ENCODE data around the gene SEC31B.

SEC31B gene

DNA sequence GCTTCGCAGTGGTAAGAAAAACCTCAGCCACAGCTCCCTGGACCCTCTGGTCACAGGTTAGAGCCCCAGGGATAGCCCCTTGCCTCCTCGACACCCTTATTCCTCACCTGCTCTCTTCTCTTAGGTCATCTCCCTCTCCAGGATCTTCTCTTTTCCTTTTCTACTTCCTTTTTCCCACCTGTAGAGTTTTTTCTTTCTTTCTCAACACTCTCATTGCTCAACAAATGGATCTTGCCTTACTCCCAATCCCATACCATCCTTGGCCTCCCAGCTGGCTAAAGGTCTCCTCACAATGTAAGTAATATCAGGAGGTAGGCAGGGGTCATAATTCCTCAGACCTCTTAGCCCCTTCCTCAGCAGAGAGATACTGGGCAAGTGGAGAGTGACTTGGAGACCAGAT is 39.7 kb downstream of the SEC31B start:
- Histone ChIP-seq H3K4me1 (ENCODE audit: control insufficient read depth, insufficient read depth, low read length) (peaks cover 8% of the 10 kb centered on the region), H3K9me3 (ENCODE audit: control insufficient read depth, insufficient read depth, low read depth, low read length) (no peaks in the 10 kb centered on the region), H3K36me3 (ENCODE audit: control insufficient read depth in 2 of 2, insufficient read depth in 1 of 2, low read length in 2 of 2) (peaks cover 0 to 9% of the 10 kb centered on the region in 2 experiments; a peak in 1 of 3 replicates), H3K27ac (ENCODE audit: extremely low read depth, low read depth, low read length) (no peak overlapping the region), H3K4me3 (ENCODE audit: low read depth, low read length) (no peak overlapping the region)
- TF ChIP-seq PRDM1 (tag by site-specific recombination; IDR thresholded peaks at IDR 0.05) (peak; percentile 56; the same call in 1 of the 2 replicates), ZNF146 (tag by site-specific recombination; IDR thresholded peaks at IDR 0.05) (0 out of 2 replicates have a peak, but pooled peaks have one; percentile 11), SCRT2 (tag by site-specific recombination; IDR thresholded peaks at IDR 0.05) (peak; percentile 57; the same call in 1 of the 2 replicates)
- TF ChIP-seq, protein P1, sequence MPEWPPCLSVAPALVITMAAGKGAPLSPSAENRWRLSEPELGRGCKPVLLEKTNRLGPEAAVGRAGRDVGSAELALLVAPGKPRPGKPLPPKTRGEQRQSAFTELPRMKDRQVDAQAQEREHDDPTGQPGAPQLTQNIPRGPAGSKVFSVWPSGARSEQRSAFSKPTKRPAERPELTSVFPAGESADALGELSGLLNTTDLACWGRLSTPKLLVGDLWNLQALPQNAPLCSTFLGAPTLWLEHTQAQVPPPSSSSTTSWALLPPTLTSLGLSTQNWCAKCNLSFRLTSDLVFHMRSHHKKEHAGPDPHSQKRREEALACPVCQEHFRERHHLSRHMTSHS (tag by site-specific recombination; IDR thresholded peaks at IDR 0.05) = no peak
- CTCF ChIA-PET = interaction anchor here (1.0 to 3.6 kb wide), 4 partner anchors 11 to 46 kb away, joined by 3 to 40 read pairs (median 7); no protein-coding TSS in a partner anchor
- POLR2A ChIA-PET = no interaction called here

DNA sequence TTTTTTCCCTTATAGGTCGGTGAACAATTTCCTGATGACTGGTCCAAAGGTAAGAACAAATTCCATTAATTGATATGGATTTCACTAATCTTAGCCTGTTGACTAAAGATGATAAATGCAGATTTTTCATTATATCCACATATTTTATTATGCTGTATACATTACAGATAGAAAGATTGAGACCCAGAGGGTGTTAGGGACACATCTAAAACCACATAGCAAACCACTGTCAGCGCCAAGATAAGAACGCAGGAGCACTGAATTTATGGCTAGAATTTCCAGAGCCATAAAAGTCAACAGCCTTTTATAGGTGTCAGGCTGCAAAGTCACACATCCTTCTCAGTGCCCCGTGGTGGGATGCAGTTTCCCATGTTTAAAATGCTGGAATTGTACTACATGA is 40.6 kb downstream of the SEC31B start:
- peaks cover 8% of the 10 kb centered on the region for H3K4me1 ChIP-seq (ENCODE audit: control insufficient read depth, insufficient read depth, low read length)
- CTCF ChIA-PET = interaction anchor here (1.0 kb wide), 1 partner anchor 45 kb away, joined by 3 read pairs; no protein-coding TSS in a partner anchor
- POLR2A ChIA-PET = no interaction called here
- TF ChIP-seq, protein P2, sequence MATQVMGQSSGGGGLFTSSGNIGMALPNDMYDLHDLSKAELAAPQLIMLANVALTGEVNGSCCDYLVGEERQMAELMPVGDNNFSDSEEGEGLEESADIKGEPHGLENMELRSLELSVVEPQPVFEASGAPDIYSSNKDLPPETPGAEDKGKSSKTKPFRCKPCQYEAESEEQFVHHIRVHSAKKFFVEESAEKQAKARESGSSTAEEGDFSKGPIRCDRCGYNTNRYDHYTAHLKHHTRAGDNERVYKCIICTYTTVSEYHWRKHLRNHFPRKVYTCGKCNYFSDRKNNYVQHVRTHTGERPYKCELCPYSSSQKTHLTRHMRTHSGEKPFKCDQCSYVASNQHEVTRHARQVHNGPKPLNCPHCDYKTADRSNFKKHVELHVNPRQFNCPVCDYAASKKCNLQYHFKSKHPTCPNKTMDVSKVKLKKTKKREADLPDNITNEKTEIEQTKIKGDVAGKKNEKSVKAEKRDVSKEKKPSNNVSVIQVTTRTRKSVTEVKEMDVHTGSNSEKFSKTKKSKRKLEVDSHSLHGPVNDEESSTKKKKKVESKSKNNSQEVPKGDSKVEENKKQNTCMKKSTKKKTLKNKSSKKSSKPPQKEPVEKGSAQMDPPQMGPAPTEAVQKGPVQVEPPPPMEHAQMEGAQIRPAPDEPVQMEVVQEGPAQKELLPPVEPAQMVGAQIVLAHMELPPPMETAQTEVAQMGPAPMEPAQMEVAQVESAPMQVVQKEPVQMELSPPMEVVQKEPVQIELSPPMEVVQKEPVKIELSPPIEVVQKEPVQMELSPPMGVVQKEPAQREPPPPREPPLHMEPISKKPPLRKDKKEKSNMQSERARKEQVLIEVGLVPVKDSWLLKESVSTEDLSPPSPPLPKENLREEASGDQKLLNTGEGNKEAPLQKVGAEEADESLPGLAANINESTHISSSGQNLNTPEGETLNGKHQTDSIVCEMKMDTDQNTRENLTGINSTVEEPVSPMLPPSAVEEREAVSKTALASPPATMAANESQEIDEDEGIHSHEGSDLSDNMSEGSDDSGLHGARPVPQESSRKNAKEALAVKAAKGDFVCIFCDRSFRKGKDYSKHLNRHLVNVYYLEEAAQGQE (tag by site-specific recombination; IDR thresholded peaks at IDR 0.05) = no peak
- TF ChIP-seq, protein P3, sequence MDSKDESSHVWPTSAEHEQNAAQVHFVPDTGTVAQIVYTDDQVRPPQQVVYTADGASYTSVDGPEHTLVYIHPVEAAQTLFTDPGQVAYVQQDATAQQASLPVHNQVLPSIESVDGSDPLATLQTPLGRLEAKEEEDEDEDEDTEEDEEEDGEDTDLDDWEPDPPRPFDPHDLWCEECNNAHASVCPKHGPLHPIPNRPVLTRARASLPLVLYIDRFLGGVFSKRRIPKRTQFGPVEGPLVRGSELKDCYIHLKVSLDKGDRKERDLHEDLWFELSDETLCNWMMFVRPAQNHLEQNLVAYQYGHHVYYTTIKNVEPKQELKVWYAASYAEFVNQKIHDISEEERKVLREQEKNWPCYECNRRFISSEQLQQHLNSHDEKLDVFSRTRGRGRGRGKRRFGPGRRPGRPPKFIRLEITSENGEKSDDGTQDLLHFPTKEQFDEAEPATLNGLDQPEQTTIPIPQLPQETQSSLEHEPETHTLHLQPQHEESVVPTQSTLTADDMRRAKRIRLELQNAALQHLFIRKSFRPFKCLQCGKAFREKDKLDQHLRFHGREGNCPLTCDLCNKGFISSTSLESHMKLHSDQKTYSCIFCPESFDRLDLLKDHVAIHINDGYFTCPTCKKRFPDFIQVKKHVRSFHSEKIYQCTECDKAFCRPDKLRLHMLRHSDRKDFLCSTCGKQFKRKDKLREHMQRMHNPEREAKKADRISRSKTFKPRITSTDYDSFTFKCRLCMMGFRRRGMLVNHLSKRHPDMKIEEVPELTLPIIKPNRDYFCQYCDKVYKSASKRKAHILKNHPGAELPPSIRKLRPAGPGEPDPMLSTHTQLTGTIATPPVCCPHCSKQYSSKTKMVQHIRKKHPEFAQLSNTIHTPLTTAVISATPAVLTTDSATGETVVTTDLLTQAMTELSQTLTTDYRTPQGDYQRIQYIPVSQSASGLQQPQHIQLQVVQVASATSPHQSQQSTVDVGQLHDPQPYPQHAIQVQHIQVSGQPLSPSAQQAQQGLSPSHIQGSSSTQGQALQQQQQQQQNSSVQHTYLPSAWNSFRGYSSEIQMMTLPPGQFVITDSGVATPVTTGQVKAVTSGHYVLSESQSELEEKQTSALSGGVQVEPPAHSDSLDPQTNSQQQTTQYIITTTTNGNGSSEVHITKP (tag by site-specific recombination; IDR thresholded peaks at IDR 0.05) = no peak
- TF ChIP-seq, protein P4, sequence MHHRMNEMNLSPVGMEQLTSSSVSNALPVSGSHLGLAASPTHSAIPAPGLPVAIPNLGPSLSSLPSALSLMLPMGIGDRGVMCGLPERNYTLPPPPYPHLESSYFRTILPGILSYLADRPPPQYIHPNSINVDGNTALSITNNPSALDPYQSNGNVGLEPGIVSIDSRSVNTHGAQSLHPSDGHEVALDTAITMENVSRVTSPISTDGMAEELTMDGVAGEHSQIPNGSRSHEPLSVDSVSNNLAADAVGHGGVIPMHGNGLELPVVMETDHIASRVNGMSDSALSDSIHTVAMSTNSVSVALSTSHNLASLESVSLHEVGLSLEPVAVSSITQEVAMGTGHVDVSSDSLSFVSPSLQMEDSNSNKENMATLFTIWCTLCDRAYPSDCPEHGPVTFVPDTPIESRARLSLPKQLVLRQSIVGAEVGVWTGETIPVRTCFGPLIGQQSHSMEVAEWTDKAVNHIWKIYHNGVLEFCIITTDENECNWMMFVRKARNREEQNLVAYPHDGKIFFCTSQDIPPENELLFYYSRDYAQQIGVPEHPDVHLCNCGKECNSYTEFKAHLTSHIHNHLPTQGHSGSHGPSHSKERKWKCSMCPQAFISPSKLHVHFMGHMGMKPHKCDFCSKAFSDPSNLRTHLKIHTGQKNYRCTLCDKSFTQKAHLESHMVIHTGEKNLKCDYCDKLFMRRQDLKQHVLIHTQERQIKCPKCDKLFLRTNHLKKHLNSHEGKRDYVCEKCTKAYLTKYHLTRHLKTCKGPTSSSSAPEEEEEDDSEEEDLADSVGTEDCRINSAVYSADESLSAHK (tag by site-specific recombination; IDR thresholded peaks at IDR 0.05) = peak; percentile 76; the same call in 1 of the 2 replicates
- TF ChIP-seq, protein P5, sequence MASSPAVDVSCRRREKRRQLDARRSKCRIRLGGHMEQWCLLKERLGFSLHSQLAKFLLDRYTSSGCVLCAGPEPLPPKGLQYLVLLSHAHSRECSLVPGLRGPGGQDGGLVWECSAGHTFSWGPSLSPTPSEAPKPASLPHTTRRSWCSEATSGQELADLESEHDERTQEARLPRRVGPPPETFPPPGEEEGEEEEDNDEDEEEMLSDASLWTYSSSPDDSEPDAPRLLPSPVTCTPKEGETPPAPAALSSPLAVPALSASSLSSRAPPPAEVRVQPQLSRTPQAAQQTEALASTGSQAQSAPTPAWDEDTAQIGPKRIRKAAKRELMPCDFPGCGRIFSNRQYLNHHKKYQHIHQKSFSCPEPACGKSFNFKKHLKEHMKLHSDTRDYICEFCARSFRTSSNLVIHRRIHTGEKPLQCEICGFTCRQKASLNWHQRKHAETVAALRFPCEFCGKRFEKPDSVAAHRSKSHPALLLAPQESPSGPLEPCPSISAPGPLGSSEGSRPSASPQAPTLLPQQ (tag by site-specific recombination; IDR thresholded peaks at IDR 0.05) = 0 out of 2 replicates have a peak, but pooled peaks have one; percentile 17
- TF ChIP-seq ZNF785 (tag by site-specific recombination; IDR thresholded peaks at IDR 0.05) = no peak
- no peak for TF ChIP-seq ZFP3 (tag by site-specific recombination; IDR thresholded peaks at IDR 0.05; ENCODE audit: low read depth)
- TF ChIP-seq MYNN (tag by site-specific recombination; IDR thresholded peaks at IDR 0.05; ENCODE audit: borderline replicate concordance) = no peak
- no peak for TF ChIP-seq ZNF169 (tag by site-specific recombination; IDR thresholded peaks at IDR 0.05)
- no peak for TF ChIP-seq ZNF837 (tag by site-specific recombination; IDR thresholded peaks at IDR 0.05)
- no peak for TF ChIP-seq ZEB2 (tag by site-specific recombination; IDR thresholded peaks at IDR 0.05)
- TF ChIP-seq, protein P6, sequence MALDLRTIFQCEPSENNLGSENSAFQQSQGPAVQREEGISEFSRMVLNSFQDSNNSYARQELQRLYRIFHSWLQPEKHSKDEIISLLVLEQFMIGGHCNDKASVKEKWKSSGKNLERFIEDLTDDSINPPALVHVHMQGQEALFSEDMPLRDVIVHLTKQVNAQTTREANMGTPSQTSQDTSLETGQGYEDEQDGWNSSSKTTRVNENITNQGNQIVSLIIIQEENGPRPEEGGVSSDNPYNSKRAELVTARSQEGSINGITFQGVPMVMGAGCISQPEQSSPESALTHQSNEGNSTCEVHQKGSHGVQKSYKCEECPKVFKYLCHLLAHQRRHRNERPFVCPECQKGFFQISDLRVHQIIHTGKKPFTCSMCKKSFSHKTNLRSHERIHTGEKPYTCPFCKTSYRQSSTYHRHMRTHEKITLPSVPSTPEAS (tag by site-specific recombination; IDR thresholded peaks at IDR 0.05) = no peak
- TF ChIP-seq, protein P7, sequence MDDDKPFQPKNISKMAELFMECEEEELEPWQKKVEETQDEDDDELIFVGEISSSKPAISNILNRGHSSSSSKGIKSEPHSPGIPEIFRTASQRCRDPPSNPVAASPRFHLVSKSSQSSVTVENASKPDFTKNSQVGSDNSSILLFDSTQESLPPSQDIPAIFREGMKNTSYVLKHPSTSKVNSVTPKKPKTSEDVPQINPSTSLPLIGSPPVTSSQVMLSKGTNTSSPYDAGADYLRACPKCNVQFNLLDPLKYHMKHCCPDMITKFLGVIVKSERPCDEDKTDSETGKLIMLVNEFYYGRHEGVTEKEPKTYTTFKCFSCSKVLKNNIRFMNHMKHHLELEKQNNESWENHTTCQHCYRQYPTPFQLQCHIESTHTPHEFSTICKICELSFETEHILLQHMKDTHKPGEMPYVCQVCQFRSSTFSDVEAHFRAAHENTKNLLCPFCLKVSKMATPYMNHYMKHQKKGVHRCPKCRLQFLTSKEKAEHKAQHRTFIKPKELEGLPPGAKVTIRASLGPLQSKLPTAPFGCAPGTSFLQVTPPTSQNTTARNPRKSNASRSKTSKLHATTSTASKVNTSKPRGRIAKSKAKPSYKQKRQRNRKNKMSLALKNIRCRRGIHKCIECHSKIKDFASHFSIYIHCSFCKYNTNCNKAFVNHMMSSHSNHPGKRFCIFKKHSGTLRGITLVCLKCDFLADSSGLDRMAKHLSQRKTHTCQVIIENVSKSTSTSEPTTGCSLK (tag by site-specific recombination; IDR thresholded peaks at IDR 0.05) = no peak

More for the DNA sequence above, 40.6 kb downstream of the SEC31B start:
- H3K36me3 ChIP-seq (ENCODE audit: control insufficient read depth in 2 of 2, insufficient read depth in 1 of 2, low read length in 2 of 2) = no peaks in the 10 kb centered on the region
- no peak overlapping the region for H3K27ac ChIP-seq (ENCODE audit: extremely low read depth, low read depth, low read length)
- no peak overlapping the region for H3K4me3 ChIP-seq (ENCODE audit: low read depth, low read length)
- no peaks in the 10 kb centered on the region for H3K9me3 ChIP-seq (ENCODE audit: control insufficient read depth, insufficient read depth, low read depth, low read length)

All from HEK293 (cell line).